Liver (tissue), 9 donors: ENCODE results near the gene KDM5B. TPM values are rescaled to one million over a fixed set of nuclear protein-coding genes. Genes with fewer than 3 reads are reported as not detected.

Experiments
- DNase-seq: peaks from one replicate; pipeline ENCODE4 v3.0.0-alpha.2; 2017; ENCODE audit warnings: low spot score
- H3K27ac ChIP-seq, 2 donors: one replicate each; pipeline ENCODE4 v1.7.0; 2013; ENCODE audit warnings: inconsistent platforms in 2 of 2, low read length in 2 of 2, control low read depth in 1 of 2, low read depth in 1 of 2, mild to moderate bottlenecking in 1 of 2
- H3K27me3 ChIP-seq, 4 donors: one replicate each; pipeline versions ENCODE4 v1.6.1 to v1.7.0; 2013; ENCODE audit warnings: low read length in 3 of 4, inconsistent platforms in 1 of 4, mild to moderate bottlenecking in 1 of 4, moderate library complexity in 1 of 4; ENCODE audit not compliant: control insufficient read depth in 4 of 4, insufficient read depth in 4 of 4
- H3K36me3 ChIP-seq, 4 donors: one replicate each; pipeline versions ENCODE4 v1.6.1 to v1.7.0; 2013; ENCODE audit warnings: low read length in 3 of 4, mild to moderate bottlenecking in 3 of 4, low read depth in 1 of 4, moderate library complexity in 1 of 4; ENCODE audit not compliant: control insufficient read depth in 4 of 4, insufficient read depth in 3 of 4
- H3K4me1 ChIP-seq, 4 donors: one replicate each; pipeline versions ENCODE4 v1.6.1 to v1.7.0; 2013; ENCODE audit warnings: low read length in 3 of 4, mild to moderate bottlenecking in 3 of 4, moderate library complexity in 1 of 4; ENCODE audit not compliant: control insufficient read depth in 4 of 4, insufficient read depth in 4 of 4
- H3K4me3 ChIP-seq, 3 donors: one replicate each; pipeline versions ENCODE4 v1.6.1 to v1.7.0; 2013; ENCODE audit warnings: low read length in 3 of 3, control low read depth in 1 of 3, low read depth in 1 of 3, mild to moderate bottlenecking in 1 of 3
- H3K9ac ChIP-seq, 2 donors: one replicate each; pipeline ENCODE4 v1.7.0; 2013; ENCODE audit warnings: low read length in 2 of 2, mild to moderate bottlenecking in 2 of 2, moderate library complexity in 2 of 2, control low read depth in 1 of 2, low read depth in 1 of 2
- H3K9me3 ChIP-seq, 4 donors: one replicate each; pipeline versions ENCODE4 v1.6.1 to v1.7.0; 2013; ENCODE audit warnings: low read length in 3 of 4; ENCODE audit not compliant: control insufficient read depth in 4 of 4
- EGR1 ChIP-seq, 2 donors: IDR thresholded peaks; 2 replicates each; pipeline ENCODE4 v1.6.1; 2016 to 2018; ENCODE audit warnings: antibody characterized with exemption in 2 of 2, low read depth in 2 of 2
- FOXA1 ChIP-seq: IDR thresholded peaks from 2 replicates; pipeline ENCODE4 v1.6.1; 2016; ENCODE audit warnings: antibody characterized with exemption
- FOXA2 ChIP-seq: IDR thresholded peaks from 2 replicates; pipeline ENCODE4 v1.6.1; 2016; ENCODE audit warnings: antibody characterized with exemption
- GABPA ChIP-seq, 2 donors: IDR thresholded peaks in 1 of 2; conservative IDR thresholded peaks in 1 of 2; 2 replicates each; pipeline ENCODE4 v1.6.1; 2016; ENCODE audit warnings: antibody characterized with exemption in 2 of 2, mild to moderate bottlenecking in 1 of 2, moderate library complexity in 1 of 2
- HNF4G ChIP-seq: IDR thresholded peaks from 2 replicates; pipeline ENCODE4 v1.6.1; 2016; ENCODE audit warnings: antibody characterized with exemption
- JUND ChIP-seq, 2 donors: IDR thresholded peaks; 2 replicates each; pipeline ENCODE4 v1.6.1; 2016; ENCODE audit warnings: antibody characterized with exemption in 2 of 2
- MAX ChIP-seq: IDR thresholded peaks from 2 replicates; pipeline ENCODE4 v1.6.1; 2016; ENCODE audit warnings: antibody characterized with exemption
- NR2F2 ChIP-seq: IDR thresholded peaks from 2 replicates; pipeline ENCODE4 v1.6.1; 2016; ENCODE audit warnings: antibody characterized with exemption
- RXRA ChIP-seq, 2 donors: IDR thresholded peaks; 2 replicates each; pipeline ENCODE4 v1.6.1; 2017 to 2018; ENCODE audit warnings: antibody characterized with exemption in 2 of 2, mild to moderate bottlenecking in 1 of 2
- TAF1 ChIP-seq: conservative IDR thresholded peaks from 2 replicates; pipeline ENCODE4 v1.6.1; 2016; ENCODE audit warnings: antibody characterized with exemption, mild to moderate bottlenecking
- YY1 ChIP-seq: IDR thresholded peaks from 2 replicates; pipeline ENCODE4 v1.6.1; 2016; ENCODE audit warnings: antibody characterized with exemption, mild to moderate bottlenecking
- ZBTB33 ChIP-seq: IDR thresholded peaks from 2 replicates; pipeline ENCODE4 v1.6.1; 2016; ENCODE audit warnings: antibody characterized with exemption
- WGBS: extraction: QIAGEN DNeasy Blood & Tissue Kit; methylation state at CpG from one replicate; pipeline ENCODE4 v1.1.7; 2013; 5-methylcytosine and 5-hydroxymethylcytosine counted together
- polyA plus RNA-seq, 2 donors: library from polyadenylated mRNA; stranded (reverse) in 1 of 2; unstranded in 1 of 2; fragments of 200-250 nt in 1 of 2; fragments of >200 nt in 1 of 2; fragmentation: Nextera tagmentation in 1 of 2; extraction: Ambion mirVana in 1 of 2; gene quantifications; one replicate each; pipeline versions ENCODE4 v1.2.1 to v1.2.3, GENCODE V29; 2013 to 2015
- total RNA-seq, 2 donors: library from RNA; depleted of rRNA; stranded (reverse); fragments of >200 nt; gene quantifications; one replicate each; pipeline ENCODE4 v1.2.3, GENCODE V29; 2014
- TF ChIP-seq, protein P1 (sequence below): IDR thresholded peaks from 2 replicates; pipeline ENCODE4 v1.6.1; 2016; ENCODE audit warnings: antibody characterized with exemption, mild to moderate bottlenecking
- TF ChIP-seq, protein P2 (sequence below): fragments of 150-350 bp; IDR thresholded peaks from 2 replicates; pipeline ENCODE4 v1.5.1; 2017; ENCODE audit warnings: improper control_type of control experiment, low read depth, low read length; ENCODE audit not compliant: missing input control
- TF ChIP-seq, protein P3 (sequence below): IDR thresholded peaks from 2 replicates; pipeline ENCODE4 v1.6.1; 2016; ENCODE audit warnings: antibody characterized with exemption
- donor health status: healthy.
- donor health status: healthy.
- donor health status: healthy.
- donor health status: healthy.
- donor health status: healthy.

Gene KDM5B
- total and polyA plus RNA-seq, 4 donors = 3.4 to 33.7 (median 14.8) TPM

DNA sequence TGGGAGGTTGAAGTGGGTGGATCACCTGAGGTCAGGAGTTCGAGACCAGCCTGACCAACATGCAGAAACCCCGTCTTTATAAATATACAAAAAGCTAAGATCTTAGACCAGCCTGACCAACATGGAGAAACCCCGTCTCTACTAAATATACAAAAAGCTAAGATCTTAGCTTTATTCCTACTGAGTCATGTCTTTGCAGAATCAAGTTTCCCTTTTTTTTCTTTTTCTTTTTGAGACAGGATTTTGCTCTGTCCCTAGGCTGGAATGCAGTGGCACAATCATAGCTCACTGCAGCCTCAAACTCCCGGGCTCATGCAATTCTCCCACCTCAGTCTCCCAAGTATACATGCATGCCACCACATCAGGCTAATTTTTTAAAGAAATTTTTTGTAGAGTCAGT, 21.4 kb downstream of the KDM5B start:
- no peak for DNase-seq
- Histone ChIP-seq H3K4me1 (peaks cover 0 to 8% (median 4%) of the 10 kb centered on the region in 4 donors), H3K27ac (no peak overlapping the region), H3K9ac (no peak overlapping the region), H3K27me3 (no peaks in the 10 kb centered on the region), H3K4me3 (no peak overlapping the region), H3K9me3 (no peaks in the 10 kb centered on the region), H3K36me3 (no peaks in the 10 kb centered on the region)
- TF ChIP-seq YY1 (no peak), TAF1 (no peak), NR2F2 (no peak), FOXA1 (no peak)
- WGBS = 74% methylated on average over 4 of the region's 4 CpGs

DNA sequence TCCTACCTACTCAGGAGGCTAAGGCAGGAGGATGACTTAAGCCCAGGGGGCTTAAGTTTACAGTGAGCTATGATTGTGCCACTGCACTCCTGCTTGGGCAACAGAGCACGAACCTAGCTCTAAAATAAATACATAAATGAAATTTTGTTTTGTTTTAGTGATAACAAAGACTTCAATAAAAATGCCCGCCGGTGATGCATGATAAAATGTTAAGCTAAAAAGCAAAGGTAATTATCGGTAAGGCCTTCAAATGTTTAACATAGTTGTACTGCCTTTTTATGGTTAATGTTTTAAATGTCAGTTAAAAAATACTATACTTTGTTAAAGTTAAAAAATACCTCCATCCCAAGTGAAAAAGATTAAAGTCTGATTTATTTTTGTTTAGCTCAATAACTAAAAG, 27.0 kb downstream of the KDM5B start:
- Histone ChIP-seq H3K9ac (no peak overlapping the region), H3K27me3 (no peaks in the 10 kb centered on the region), H3K9me3 (no peaks in the 10 kb centered on the region), H3K36me3 (no peaks in the 10 kb centered on the region), H3K27ac (no peak overlapping the region), H3K4me3 (no peak overlapping the region), H3K4me1 (peaks cover 0 to 5% (median 0%) of the 10 kb centered on the region in 4 donors)
- WGBS = 86% methylated on average over 4 of the region's 4 CpGs
- no peak for DNase-seq
- no peak for TF ChIP-seq FOXA1
- TF ChIP-seq, protein P1, sequence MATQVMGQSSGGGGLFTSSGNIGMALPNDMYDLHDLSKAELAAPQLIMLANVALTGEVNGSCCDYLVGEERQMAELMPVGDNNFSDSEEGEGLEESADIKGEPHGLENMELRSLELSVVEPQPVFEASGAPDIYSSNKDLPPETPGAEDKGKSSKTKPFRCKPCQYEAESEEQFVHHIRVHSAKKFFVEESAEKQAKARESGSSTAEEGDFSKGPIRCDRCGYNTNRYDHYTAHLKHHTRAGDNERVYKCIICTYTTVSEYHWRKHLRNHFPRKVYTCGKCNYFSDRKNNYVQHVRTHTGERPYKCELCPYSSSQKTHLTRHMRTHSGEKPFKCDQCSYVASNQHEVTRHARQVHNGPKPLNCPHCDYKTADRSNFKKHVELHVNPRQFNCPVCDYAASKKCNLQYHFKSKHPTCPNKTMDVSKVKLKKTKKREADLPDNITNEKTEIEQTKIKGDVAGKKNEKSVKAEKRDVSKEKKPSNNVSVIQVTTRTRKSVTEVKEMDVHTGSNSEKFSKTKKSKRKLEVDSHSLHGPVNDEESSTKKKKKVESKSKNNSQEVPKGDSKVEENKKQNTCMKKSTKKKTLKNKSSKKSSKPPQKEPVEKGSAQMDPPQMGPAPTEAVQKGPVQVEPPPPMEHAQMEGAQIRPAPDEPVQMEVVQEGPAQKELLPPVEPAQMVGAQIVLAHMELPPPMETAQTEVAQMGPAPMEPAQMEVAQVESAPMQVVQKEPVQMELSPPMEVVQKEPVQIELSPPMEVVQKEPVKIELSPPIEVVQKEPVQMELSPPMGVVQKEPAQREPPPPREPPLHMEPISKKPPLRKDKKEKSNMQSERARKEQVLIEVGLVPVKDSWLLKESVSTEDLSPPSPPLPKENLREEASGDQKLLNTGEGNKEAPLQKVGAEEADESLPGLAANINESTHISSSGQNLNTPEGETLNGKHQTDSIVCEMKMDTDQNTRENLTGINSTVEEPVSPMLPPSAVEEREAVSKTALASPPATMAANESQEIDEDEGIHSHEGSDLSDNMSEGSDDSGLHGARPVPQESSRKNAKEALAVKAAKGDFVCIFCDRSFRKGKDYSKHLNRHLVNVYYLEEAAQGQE = no peak
- no peak for TF ChIP-seq FOXA2
- TF ChIP-seq TAF1 = no peak
- TF ChIP-seq JUND (IDR thresholded peaks at IDR 0.05) = no peak
- TF ChIP-seq, protein P2, sequence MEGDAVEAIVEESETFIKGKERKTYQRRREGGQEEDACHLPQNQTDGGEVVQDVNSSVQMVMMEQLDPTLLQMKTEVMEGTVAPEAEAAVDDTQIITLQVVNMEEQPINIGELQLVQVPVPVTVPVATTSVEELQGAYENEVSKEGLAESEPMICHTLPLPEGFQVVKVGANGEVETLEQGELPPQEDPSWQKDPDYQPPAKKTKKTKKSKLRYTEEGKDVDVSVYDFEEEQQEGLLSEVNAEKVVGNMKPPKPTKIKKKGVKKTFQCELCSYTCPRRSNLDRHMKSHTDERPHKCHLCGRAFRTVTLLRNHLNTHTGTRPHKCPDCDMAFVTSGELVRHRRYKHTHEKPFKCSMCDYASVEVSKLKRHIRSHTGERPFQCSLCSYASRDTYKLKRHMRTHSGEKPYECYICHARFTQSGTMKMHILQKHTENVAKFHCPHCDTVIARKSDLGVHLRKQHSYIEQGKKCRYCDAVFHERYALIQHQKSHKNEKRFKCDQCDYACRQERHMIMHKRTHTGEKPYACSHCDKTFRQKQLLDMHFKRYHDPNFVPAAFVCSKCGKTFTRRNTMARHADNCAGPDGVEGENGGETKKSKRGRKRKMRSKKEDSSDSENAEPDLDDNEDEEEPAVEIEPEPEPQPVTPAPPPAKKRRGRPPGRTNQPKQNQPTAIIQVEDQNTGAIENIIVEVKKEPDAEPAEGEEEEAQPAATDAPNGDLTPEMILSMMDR = no peak
- no peak for TF ChIP-seq MAX
- TF ChIP-seq EGR1 (IDR thresholded peaks at IDR 0.05; ENCODE audit: low read depth in 2 of 2) = no peak
- TF ChIP-seq HNF4G = no peak
- no peak for TF ChIP-seq ZBTB33
- TF ChIP-seq RXRA (IDR thresholded peaks at IDR 0.05) = no peak
- TF ChIP-seq NR2F2 = no peak
- no peak for TF ChIP-seq YY1
- TF ChIP-seq GABPA (IDR thresholded peaks at IDR 0.05 in 1 of 2, conservative IDR thresholded peaks at IDR 0.05 in 1 of 2) = no peak
- TF ChIP-seq, protein P3, sequence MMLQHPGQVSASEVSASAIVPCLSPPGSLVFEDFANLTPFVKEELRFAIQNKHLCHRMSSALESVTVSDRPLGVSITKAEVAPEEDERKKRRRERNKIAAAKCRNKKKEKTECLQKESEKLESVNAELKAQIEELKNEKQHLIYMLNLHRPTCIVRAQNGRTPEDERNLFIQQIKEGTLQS = no peak
